GM21723 (cell line): ENCODE data around the gene TAAR2.
"Not testable (repeated sequence)": the region's sequence is repeated elsewhere in the genome, so short reads cannot be mapped to it uniquely, and the experiment has no call there.

Experiments used
- ATAC-seq: cut with Tn5 transposase; IDR thresholded peaks from one replicate; pipeline ENCODE4 v1.9.1; 2021; ENCODE audit warnings: mild to moderate bottlenecking, moderate library complexity; ENCODE audit not compliant: unreplicated experiment

TAAR2 gene

GRCh38 chr6:132614554-132614953 is 9.5 kb downstream of the TAAR2 start:
- ATAC-seq: no peak

DNA sequence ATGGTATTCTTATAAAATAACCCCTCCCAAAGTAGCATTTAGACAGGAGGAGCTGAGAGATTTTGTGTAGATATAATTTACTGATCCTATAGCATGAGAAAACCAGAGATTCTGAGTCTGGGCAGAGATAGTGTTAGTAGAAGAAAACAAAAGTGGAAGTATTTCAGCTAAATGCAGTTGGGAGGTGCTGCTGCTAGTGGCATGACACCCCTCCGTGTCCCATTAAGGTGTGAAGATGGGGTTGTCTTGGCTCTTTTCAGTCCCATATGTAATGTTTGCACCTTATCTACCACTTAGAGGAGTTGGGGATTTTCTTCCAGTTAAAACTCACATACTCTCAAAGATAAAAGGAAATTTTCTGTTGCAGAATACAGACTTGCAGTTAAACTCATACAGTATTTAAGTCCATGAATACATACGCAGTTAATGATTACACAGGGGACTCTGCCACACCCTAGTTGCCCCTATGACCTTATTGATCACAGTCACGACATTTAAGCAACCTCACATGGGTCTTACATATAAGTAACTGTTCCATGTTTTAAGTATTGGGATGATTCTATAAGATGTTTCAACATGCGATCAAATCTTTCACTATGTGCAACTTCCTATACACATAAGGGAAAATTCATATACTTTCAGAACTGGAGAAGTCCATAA is 11.5 kb downstream of the TAAR2 start:
- ATAC-seq: no peak

- no peak for ATAC-seq
Measured at GRCh38 chr6:132611616-132612015, 12.5 kb downstream of the TAAR2 start.

DNA sequence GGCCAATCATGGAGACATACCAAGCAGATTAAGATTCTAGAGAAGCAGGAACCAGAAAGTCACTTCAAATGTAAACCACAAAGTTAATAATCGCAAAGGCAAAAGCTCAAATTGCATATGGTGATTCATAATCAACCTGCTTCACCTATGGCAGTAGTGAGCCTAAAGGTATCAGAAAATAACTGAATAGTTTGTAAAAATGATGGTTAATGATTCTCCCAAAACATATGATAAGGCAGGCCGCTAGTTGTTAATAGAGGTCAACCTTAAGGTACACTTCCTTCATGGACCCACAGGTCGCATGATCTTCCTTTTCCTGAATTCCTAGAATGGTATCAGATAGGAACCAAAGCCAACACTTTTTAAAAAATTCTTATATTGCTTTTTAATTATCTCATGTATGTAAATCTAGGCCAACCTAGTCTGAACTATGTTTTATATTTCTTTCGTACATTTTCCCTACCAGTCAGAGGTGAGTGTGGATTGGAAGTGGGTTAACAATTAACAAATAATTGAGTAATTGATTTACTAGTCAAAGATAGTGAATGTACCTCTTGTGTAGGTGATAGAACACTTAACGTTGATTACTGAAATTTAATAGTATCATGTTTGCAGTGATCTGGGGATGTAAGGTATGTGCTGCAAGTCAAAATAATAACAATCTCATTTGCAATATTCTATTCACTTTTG is 16.4 kb downstream of the TAAR2 start:
- ATAC-seq: no peak

- ATAC-seq: no peak
Measured at GRCh38 chr6:132604635-132605152, 19.4 kb downstream of the TAAR2 start.

DNA sequence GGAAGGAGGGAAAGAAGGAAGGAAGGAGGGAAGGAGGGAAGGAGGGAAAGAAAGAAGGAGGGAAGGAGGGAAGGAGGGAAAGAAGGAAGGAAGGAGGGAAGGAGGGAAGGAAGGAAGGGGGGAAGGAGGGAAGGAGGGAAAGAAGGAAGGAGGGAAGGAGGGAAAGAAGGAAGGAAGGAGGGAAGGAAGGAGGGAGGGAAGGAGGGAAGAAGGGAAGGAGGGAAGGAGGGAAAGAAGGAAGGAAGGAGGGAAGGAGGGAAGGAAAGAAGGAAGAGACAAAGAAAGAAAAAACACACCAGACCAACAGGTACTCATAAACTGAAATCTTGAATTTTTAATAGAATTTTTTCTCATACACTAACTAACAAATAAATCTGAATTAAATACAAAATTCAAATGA is 23.2 kb downstream of the TAAR2 start:
- not testable (repeated sequence) for ATAC-seq

DNA sequence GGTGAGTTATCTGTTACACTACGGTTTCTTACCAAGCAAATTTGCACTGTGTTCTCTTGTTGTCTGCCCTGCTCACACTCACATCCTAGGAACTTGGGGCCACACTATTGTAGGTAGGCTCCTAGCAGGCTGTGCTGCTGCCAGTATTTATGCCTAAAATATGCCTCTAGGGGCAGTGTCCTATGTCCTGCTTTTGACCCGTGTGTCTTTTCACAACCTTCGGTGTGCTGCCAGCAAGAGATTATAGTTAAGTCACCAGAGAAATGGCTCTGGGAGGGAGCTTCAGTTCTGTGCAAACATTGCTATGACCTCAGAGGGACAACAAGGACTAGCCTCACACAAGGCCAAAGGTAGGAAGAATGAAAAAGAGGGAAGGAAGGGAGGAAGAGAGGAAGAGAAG is 25.6 kb downstream of the TAAR2 start:
- ATAC-seq: peak; percentile 75

DNA sequence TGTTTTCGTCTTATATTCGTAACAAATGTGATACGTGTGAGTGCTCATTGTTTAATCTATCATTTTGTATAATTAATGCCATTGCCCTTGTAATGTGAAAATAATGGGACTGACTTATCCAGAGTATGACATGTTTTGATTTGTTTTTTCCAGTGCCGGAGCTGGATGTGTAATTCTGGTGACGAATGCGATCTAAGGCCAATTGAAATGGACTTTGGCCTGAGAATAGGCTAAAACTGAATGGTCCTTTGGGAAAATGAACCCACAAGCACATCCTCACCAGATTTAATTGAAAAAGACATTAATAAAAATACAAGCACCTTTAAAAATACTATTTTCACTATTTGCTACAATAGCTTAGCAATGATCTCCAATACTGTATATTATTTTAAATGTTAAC is 27.9 kb downstream of the TAAR2 start:
- ATAC-seq: no peak

- ATAC-seq: no peak
Measured at GRCh38 chr6:132592855-132593254, 31.2 kb downstream of the TAAR2 start.

- no peak for ATAC-seq
Measured at GRCh38 chr6:132590362-132590761, 33.7 kb downstream of the TAAR2 start.

DNA sequence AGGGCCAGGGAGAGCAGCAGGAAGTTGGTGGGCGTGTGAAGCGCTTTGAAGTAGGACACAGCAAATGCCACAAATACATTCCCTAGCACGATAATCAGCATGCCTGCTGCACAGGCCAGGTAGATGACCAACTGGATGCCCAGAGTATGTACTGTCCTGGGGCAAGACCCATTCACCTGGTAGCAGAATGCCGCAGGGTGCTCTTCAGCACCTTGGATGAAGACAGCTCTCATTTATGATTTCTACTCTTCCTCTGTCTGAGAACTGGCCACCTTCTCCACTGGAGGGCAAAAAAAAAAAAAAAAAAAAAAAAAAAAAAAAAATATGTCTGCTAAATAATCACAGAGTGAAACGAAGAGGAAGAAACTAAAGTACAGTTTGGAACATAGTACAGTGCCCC is 34.6 kb downstream of the TAAR2 start, which contains the start of gene TAAR5:
TAAR5 (minus strand) TSS at position 288 of the 400 bp plus-strand sequence; CDS start at position 233, 55 bp downstream.
- ATAC-seq: no peak

DNA sequence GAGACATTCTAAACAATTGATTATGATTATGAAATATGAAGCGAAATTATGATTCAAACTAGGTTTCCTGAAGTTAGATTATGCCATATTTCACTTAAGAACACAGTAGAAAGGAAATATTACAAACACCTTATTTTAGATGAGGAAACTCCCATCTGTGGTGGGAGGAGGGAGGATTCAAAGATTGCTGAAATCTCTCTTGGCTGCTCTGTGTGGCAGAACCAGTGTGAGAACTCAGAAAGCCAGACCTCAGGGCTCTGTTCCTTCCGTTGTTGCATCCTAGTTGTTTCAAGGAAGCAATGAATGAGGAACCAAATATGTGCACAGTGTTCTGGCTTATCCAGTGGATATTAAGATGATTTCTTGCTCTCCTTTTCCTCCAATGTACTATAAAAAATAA is 36.7 kb downstream of the TAAR2 start:
- no peak for ATAC-seq

DNA sequence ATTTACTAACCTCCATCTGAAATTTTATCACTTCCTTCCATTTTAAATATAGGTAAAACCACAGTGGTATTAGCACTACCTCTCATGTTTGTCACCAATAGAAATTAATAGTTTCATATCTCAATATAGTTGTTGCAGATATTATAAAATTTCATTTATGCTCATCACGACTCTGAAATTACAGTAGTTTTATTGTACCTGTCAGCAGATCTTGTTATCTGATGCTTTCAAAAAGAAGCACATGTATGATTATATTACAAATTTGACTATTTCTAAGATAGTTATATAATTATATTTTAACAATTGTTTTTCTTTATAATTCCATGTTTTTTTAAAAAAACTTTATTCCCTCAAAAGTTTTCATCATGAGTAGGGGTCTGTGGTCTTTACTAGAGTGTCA is 39.4 kb downstream of the TAAR2 start:
- no peak for ATAC-seq

GRCh38 chr6:132571774-132572173 is 52.3 kb downstream of the TAAR2 start:
- ATAC-seq: no peak

DNA sequence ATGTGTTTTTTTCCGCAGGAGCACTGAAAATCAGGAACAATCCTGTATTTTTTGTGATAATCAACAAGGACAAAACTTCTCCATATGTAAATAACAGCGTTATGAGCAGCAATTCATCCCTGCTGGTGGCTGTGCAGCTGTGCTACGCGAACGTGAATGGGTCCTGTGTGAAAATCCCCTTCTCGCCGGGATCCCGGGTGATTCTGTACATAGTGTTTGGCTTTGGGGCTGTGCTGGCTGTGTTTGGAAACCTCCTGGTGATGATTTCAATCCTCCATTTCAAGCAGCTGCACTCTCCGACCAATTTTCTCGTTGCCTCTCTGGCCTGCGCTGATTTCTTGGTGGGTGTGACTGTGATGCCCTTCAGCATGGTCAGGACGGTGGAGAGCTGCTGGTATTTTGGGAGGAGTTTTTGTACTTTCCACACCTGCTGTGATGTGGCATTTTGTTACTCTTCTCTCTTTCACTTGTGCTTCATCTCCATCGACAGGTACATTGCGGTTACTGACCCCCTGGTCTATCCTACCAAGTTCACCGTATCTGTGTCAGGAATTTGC is 53.8 kb downstream of the TAAR2 start, which contains the start of gene TAAR6:
TAAR6 (plus strand) TSS at position 102 of the 557 bp plus-strand sequence; CDS start at position 102, 0 bp downstream.
- no peak for ATAC-seq

- no peak for ATAC-seq
Measured at GRCh38 chr6:132569170-132569569, 54.9 kb downstream of the TAAR2 start.

- ATAC-seq: no peak
Measured at GRCh38 chr6:132568611-132569010, 55.5 kb downstream of the TAAR2 start.

- ATAC-seq: no peak
Measured at GRCh38 chr6:132567566-132567965, 56.5 kb downstream of the TAAR2 start.
